ENCODE measurements around the gene ARHGEF4.
"Not testable (repeated sequence)": the region's sequence is repeated elsewhere in the genome, so short reads cannot be mapped to it uniquely, and the experiment has no call there.

The ARHGEF4 gene

GRCh38 chr2:130986890-130987493 is 150.3 kb downstream of the ARHGEF4 start:
- DNase-seq, result no peak

- DNase-seq, result no peak
Measured at GRCh38 chr2:130987519-130988425, 151.1 kb downstream of the ARHGEF4 start.

- DNase-seq, result not testable (repeated sequence)
Measured at GRCh38 chr2:130991446-130991845, 154.7 kb downstream of the ARHGEF4 start.

GRCh38 chr2:130992003-130992402 is 155.3 kb downstream of the ARHGEF4 start:
- not testable (repeated sequence) for DNase-seq

- DNase-seq, result no peak
Measured at GRCh38 chr2:130996691-130997090, 160.0 kb downstream of the ARHGEF4 start.

GRCh38 chr2:130997198-130997597 is 160.5 kb downstream of the ARHGEF4 start:
- DNase-seq, result no peak

GRCh38 chr2:130998561-130998960 is 161.8 kb downstream of the ARHGEF4 start:
- no peak for DNase-seq

GRCh38 chr2:131004446-131005209 is 167.9 kb downstream of the ARHGEF4 start:
- no peak for DNase-seq

- no peak for DNase-seq
Measured at GRCh38 chr2:131005216-131005935, 168.7 kb downstream of the ARHGEF4 start.

- DNase-seq, result no peak
Measured at GRCh38 chr2:131006561-131006960, 169.8 kb downstream of the ARHGEF4 start.

GRCh38 chr2:131008967-131009366 is 172.3 kb downstream of the ARHGEF4 start:
- no peak for DNase-seq

- DNase-seq, result no peak
Measured at GRCh38 chr2:131009713-131010475, 173.2 kb downstream of the ARHGEF4 start.

GRCh38 chr2:131010566-131010965 is 173.9 kb downstream of the ARHGEF4 start:
- no peak for DNase-seq

GRCh38 chr2:131011486-131011885 is 174.8 kb downstream of the ARHGEF4 start:
- no peak for DNase-seq

GRCh38 chr2:131014141-131014540 is 177.4 kb downstream of the ARHGEF4 start:
- no peak for DNase-seq

GRCh38 chr2:131015764-131016163 is 179.1 kb downstream of the ARHGEF4 start:
- DNase-seq, result no peak

- DNase-seq, result no peak
Measured at GRCh38 chr2:131016826-131017741, 180.4 kb downstream of the ARHGEF4 start.

- no peak for DNase-seq
Measured at GRCh38 chr2:131022731-131023130, 186.0 kb downstream of the ARHGEF4 start.

- no peak for DNase-seq
Measured at GRCh38 chr2:131023758-131024157, 187.0 kb downstream of the ARHGEF4 start.

- DNase-seq, result no peak
Measured at GRCh38 chr2:131026919-131027318, 190.2 kb downstream of the ARHGEF4 start.

All from T-helper 1 cell (primary cell).